HL-60 (cell line): ENCODE data around the gene PHYHIPL.

Experiments
- CTCF ChIP-seq: IDR thresholded peaks from one replicate; pipeline ENCODE4 v1.5.1; 2011; ENCODE audit warnings: low read length, control low read depth, inconsistent platforms; ENCODE audit not compliant: insufficient read depth
- POLR2AphosphoS5 ChIP-seq: IDR thresholded peaks from 2 replicates; pipeline ENCODE4 v1.6.1; 2012; ENCODE audit warnings: low read depth

GRCh38 chr10:59181668-59182067 is 5.2 kb downstream of the PHYHIPL start:
- TF ChIP-seq POLR2AphosphoS5 (no peak), CTCF (peak; percentile 1)
